ENCODE results near the gene NADK2. TPM values are rescaled to one million over a fixed set of nuclear protein-coding genes. Genes with fewer than 3 reads are reported as not detected.

The NADK2 gene
- total and polyA plus RNA-seq, 9 of the 15 experiments (the other 6 are each of a cell fraction or from before 2014, with no cell fraction given), result 10.6 to 41.0 (median 24.0) TPM

- TF ChIP-seq FOXO4 (CRISPR knock-in tag; IDR thresholded peaks at IDR 0.05), result no peak
- no peak for TF ChIP-seq PTTG1 (tag; IDR thresholded peaks at IDR 0.05; ENCODE audit: low read depth)
- TF ChIP-seq PTBP1 (IDR thresholded peaks at IDR 0.05; ENCODE audit: low read depth, low read length), result no peak
- TF ChIP-seq ZEB2 (IDR thresholded peaks at IDR 0.05), result no peak
- TF ChIP-seq HOXB6 (CRISPR knock-in tag; IDR thresholded peaks at IDR 0.05; ENCODE audit: borderline replicate concordance), result no peak
- TF ChIP-seq CBX2 (IDR thresholded peaks at IDR 0.05; ENCODE audit: insufficient read depth, low read length, poor library complexity, severe bottlenecking), result no peak
- no peak for TF ChIP-seq IRF1 (CRISPR knock-in tag; IDR thresholded peaks at IDR 0.05; ENCODE audit: borderline replicate concordance)
- no peak for TF ChIP-seq ZNF274 (IDR thresholded peaks at IDR 0.05; ENCODE audit: borderline replicate concordance, low read depth, low read length)
- 0 out of 2 replicates have a peak, but pooled peaks have one; percentile 4 for TF ChIP-seq TEAD4 (IDR thresholded peaks at IDR 0.05; ENCODE audit: low read length)
- TF ChIP-seq TEAD4 (CRISPR knock-in tag; IDR thresholded peaks at IDR 0.05; ENCODE audit: borderline replicate concordance), result no peak
- TF ChIP-seq CREBBP (IDR thresholded peaks at IDR 0.05; ENCODE audit: low read depth, low read length), result no peak
- no peak for TF ChIP-seq ZHX1 (conservative IDR thresholded peaks at IDR 0.05; ENCODE audit: low read length)
- TF ChIP-seq EGR1 (conservative IDR thresholded peaks at IDR 0.05), result peak; percentile 81
- no peak for TF ChIP-seq ATF3 (IDR thresholded peaks at IDR 0.05)
- no peak for TF ChIP-seq ATF3 (CRISPR knock-in tag; conservative IDR thresholded peaks at IDR 0.05)
- TF ChIP-seq NFXL1 (CRISPR knock-in tag; IDR thresholded peaks at IDR 0.05), result no peak
- no peak; a peak in 1 of 4 replicates for TF ChIP-seq HDAC1 (IDR thresholded peaks at IDR 0.05)
- TF ChIP-seq TCFL5 (CRISPR knock-in tag; conservative IDR thresholded peaks at IDR 0.05), result no peak
- TF ChIP-seq HMGXB4 (CRISPR knock-in tag; IDR thresholded peaks at IDR 0.05), result peak; percentile 71
- TF ChIP-seq ZNF121 (CRISPR knock-in tag; conservative IDR thresholded peaks at IDR 0.05), result no peak
These were observed 90.0 kb downstream of the NADK2 start, which contains the start of the genes LMBRD2 and SKP2 (continued) for GRCh38 chr5:36151434-36152323.

All from K562 (cell line).